ENCODE measurements around the gene DHDH. TPM values are rescaled to one million over a fixed set of nuclear protein-coding genes. Genes with fewer than 3 reads are reported as not detected.

DHDH gene
- total RNA-seq, 4 donors from 2014 or later: 0.57 TPM; not detected in 3

DNA sequence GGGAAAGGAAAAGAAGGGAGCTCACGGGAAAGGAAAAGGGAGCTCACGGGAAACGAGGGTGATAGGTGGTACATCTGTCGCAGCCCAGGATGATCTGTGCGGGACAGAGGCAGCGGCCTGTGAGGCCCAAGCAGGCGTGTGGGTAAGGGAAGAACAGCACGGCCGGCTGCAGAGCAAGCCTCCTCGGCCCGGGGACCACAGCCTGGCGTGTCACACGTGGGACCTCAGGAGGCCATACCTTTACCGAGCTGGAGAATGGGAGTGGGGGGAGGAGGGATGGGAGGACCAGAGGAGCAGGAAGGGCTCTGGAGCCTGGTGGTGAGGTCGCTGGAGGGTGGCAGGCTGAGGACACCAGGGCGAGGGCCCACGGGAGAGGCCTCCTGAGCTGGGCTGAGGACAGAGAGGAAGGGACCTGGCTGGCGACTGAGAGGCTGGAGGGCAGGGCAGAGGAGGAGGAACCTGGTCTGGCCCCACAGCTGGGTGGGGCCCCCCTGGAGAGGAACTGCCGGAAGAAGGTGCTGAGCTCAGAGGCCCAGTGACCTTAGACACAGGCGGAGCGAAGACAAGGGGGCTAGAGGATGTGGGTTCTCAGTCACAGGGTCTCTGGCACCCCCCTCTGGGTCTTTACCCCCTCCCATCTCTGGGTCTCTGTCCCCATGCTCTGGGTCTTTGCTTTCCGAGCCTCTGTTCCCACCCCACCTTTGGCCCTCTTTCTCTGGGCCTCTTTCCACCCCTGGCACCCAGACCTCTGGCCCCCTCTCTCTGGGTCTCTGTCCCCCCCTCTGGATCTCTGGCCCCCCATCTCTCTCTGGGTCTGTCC is 28.7 kb downstream of the DHDH start:
- DNase-seq (ENCODE audit: extremely low spot score): no peak
- Histone ChIP-seq H3K36me3 (peaks cover 7 to 39% (median 16%) of the 10 kb centered on the region in 4 donors), H3K9me3 (no peaks in the 10 kb centered on the region), H3K4me1 (peaks cover 34 to 49% (median 45%) of the 10 kb centered on the region in 4 donors), H3K4me3 (no peak overlapping the region), H3K27ac (replicated peaks in 1 of 4) (peak overlapping the region; percentile 92 to 94 (median 93)), H3K27me3 (no peaks in the 10 kb centered on the region)
- TF ChIP-seq POLR2A (IDR thresholded peaks at IDR 0.05; ENCODE audit: low read depth): no peak
- no peak for TF ChIP-seq EP300 (IDR thresholded peaks at IDR 0.05)
- TF ChIP-seq, protein P1, sequence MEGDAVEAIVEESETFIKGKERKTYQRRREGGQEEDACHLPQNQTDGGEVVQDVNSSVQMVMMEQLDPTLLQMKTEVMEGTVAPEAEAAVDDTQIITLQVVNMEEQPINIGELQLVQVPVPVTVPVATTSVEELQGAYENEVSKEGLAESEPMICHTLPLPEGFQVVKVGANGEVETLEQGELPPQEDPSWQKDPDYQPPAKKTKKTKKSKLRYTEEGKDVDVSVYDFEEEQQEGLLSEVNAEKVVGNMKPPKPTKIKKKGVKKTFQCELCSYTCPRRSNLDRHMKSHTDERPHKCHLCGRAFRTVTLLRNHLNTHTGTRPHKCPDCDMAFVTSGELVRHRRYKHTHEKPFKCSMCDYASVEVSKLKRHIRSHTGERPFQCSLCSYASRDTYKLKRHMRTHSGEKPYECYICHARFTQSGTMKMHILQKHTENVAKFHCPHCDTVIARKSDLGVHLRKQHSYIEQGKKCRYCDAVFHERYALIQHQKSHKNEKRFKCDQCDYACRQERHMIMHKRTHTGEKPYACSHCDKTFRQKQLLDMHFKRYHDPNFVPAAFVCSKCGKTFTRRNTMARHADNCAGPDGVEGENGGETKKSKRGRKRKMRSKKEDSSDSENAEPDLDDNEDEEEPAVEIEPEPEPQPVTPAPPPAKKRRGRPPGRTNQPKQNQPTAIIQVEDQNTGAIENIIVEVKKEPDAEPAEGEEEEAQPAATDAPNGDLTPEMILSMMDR (IDR thresholded peaks at IDR 0.05): no peak
- peak; percentile 37 to 64 for TF ChIP-seq POLR2AphosphoS5 (IDR thresholded peaks at IDR 0.05)
- intact Hi-C loops (cut with DNase I): no loop called here
- 58% methylated on average over 22 of the region's 22 CpGs for WGBS

DNA sequence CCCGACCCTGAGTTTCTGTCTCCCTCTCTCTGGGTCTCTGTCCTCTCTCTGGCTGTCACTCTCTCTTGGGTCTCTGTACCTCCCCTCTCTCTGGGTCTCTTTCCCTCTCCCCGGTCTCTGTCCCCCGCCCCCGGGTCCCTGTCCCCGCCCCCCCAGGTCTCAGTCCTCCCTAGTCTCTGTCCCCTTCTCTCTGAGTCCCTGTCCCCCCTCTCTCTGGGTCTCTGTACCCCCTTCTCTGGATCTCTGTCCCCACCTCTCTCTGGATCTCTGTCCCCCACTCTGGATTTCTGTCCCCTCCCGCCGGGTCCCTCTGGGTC is 29.3 kb downstream of the DHDH start:
- H3K4me3 ChIP-seq: no peak overlapping the region
- no peaks in the 10 kb centered on the region for H3K27me3 ChIP-seq
- peaks cover 40 to 55% (median 51%) of the 10 kb centered on the region in 4 donors for H3K4me1 ChIP-seq
- WGBS: 64% methylated on average over 7 of the region's 7 CpGs
- DNase-seq (ENCODE audit: extremely low spot score): no peak
- TF ChIP-seq, protein P1 (IDR thresholded peaks at IDR 0.05): no peak
- TF ChIP-seq POLR2AphosphoS5 (IDR thresholded peaks at IDR 0.05) (no peak), POLR2A (IDR thresholded peaks at IDR 0.05; ENCODE audit: low read depth) (no peak), EP300 (IDR thresholded peaks at IDR 0.05) (no peak)
- H3K27ac ChIP-seq (replicated peaks in 1 of 4): peak overlapping the region; percentile 92 to 94 (median 93)
- peaks cover 7 to 38% (median 20%) of the 10 kb centered on the region in 4 donors for H3K36me3 ChIP-seq
- intact Hi-C loops (cut with DNase I): no loop called here
- H3K9me3 ChIP-seq: no peaks in the 10 kb centered on the region

DNA sequence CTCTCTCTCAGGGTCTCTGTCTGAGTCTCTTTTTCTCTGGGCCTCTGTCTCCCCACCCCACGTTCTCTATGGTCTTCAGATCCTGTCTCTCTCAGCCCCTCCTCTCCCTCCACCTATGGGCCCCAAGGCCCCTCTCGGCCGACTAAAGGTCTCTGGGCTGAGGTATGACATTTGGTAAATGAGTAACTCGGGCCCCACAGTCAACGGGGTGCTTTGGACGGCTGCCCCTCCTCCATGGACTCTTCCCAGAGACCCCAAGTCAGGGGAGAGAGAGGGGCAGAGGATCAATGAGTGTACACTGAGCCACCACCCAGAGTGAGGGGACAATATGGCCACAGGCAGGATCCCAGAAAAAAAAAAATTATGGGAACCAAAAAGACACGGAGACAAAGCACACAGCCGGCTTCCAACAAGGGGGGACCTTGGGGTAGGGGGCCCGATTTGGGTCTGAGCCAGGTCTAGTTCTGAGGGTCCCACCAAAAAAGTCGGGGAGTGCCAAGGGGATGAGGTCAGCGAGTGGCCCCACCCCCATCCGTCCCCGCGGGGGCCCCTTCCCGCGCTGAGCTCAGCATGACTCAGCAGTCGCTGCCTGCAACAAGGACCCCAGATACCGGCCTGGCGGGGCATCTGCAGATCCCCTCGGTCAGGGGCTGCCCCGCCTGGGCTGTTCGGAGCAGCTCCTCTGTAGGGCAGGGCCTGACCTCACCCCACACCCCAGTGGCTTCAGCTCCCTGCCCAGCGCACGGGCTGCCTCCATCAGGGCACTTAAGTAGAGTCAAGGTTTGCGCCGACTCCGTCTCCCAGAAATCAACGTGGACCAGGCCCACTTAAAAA is 30.1 kb downstream of the DHDH start:
- peaks cover 45 to 61% (median 59%) of the 10 kb centered on the region in 4 donors for H3K4me1 ChIP-seq
- peak overlapping the region; percentile 72 to 94 (median 76) for H3K4me3 ChIP-seq
- H3K27me3 ChIP-seq: no peaks in the 10 kb centered on the region
- TF ChIP-seq EP300 (IDR thresholded peaks at IDR 0.05) (peak; percentile 32), POLR2AphosphoS5 (IDR thresholded peaks at IDR 0.05) (peak; percentile 83 to 84), POLR2A (IDR thresholded peaks at IDR 0.05; ENCODE audit: low read depth) (no peak)
- TF ChIP-seq, protein P1 (IDR thresholded peaks at IDR 0.05): no peak
- peak overlapping the region; percentile 92 to 94 (median 93) for H3K27ac ChIP-seq (replicated peaks in 1 of 4)
- H3K9me3 ChIP-seq: no peaks in the 10 kb centered on the region
- intact Hi-C loops (cut with DNase I): no loop called here
- no peak for DNase-seq (ENCODE audit: extremely low spot score)
- H3K36me3 ChIP-seq: peaks cover 7 to 37% (median 25%) of the 10 kb centered on the region in 4 donors
- 16% methylated on average over 23 of the region's 28 CpGs for WGBS

DNA sequence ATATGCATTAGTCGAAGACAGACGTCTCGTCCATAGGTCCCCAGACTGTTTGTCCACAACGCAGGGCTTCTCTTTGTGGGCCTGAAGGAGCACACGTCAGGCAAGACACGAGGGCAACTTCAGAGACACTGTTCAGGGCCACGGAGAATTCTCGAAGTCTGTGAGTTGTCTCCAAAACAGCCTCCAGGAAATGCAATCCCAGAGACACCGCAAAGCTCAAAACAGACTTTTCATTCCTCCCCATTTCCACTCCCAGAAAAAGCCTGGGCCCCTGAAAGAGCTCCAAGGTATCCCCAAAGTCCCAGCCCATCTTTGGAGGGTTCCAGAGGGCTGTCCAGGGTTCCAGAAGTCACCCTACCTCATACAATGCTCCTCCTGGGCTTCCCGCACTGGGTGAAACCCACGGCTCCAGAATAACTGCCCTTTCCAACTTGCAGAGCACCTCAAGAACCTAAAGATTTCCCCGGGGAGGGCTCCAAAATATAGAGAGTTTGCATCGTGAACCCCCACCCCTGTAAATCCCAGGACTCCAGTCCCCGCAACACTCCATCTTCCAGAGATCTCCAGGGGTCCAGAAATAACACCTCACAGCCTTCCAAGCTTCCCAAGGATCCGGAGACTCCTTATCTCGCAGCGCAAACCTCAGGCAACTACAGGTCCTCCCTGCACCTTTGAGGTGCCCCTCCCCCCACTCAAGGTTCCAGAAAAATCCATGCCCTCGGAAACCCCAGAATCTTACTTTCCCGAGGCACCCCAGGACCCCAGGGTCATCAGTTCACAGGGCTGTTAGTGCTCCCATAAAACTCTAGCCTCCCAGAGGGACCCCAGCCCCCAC is 30.9 kb downstream of the DHDH start:
- no peak for DNase-seq (ENCODE audit: extremely low spot score)
- TF ChIP-seq POLR2A (IDR thresholded peaks at IDR 0.05; ENCODE audit: low read depth) (no peak), EP300 (IDR thresholded peaks at IDR 0.05) (no peak), POLR2AphosphoS5 (IDR thresholded peaks at IDR 0.05) (no peak)
- TF ChIP-seq, protein P1 (IDR thresholded peaks at IDR 0.05): no peak
- H3K4me1 ChIP-seq: peaks cover 53 to 66% (median 62%) of the 10 kb centered on the region in 4 donors

More for the DNA sequence above, 30.9 kb downstream of the DHDH start:
- peak overlapping the region; percentile 92 to 94 (median 93) for H3K27ac ChIP-seq (replicated peaks in 1 of 4)
- H3K9me3 ChIP-seq: no peaks in the 10 kb centered on the region
- 37% methylated on average over 14 of the region's 19 CpGs for WGBS
- intact Hi-C loops (cut with DNase I): loop anchor here (5.0 kb wide), 1 partner anchor 92 kb away; the partner anchor contains the start of gene PPP1R15A
- no peaks in the 10 kb centered on the region for H3K27me3 ChIP-seq
- peaks cover 13 to 42% (median 33%) of the 10 kb centered on the region in 4 donors for H3K36me3 ChIP-seq
- H3K4me3 ChIP-seq: peak overlapping the region; percentile 72 to 94 (median 76)

Measured in esophagus muscularis mucosa (tissue), 4 donors.